IPS DF 6.9 (cell line): Measurements from ENCODE around the gene MBOAT7.
"Not testable (repeated sequence)": the region's sequence is repeated elsewhere in the genome, so short reads cannot be mapped to it uniquely, and the experiment has no call there.

Experiments used
- DNase-seq: peaks from one replicate; pipeline ENCODE4 v3.0.0-alpha.2; 2013; ENCODE audit warnings: low read depth, low spot score
- H3K27ac ChIP-seq: one replicate; pipeline ENCODE4 v1.5.1; 2013; ENCODE audit warnings: low read length, control low read depth
- H3K27me3 ChIP-seq: 2 replicates; pipeline ENCODE4 v1.6.1; 2013; ENCODE audit warnings: mild to moderate bottlenecking, low read length; ENCODE audit not compliant: control insufficient read depth, insufficient read depth
- H3K36me3 ChIP-seq: 2 replicates; pipeline ENCODE4 v1.6.1; 2013; ENCODE audit warnings: low read length; ENCODE audit not compliant: control insufficient read depth, insufficient read depth
- H3K4me1 ChIP-seq: 2 replicates; pipeline ENCODE4 v1.6.1; 2013; ENCODE audit warnings: low read length; ENCODE audit not compliant: control insufficient read depth, insufficient read depth
- H3K4me3 ChIP-seq: 2 replicates; pipeline ENCODE4 v1.5.1; 2013; ENCODE audit warnings: mild to moderate bottlenecking, low read length
- H3K9me3 ChIP-seq: 2 replicates; pipeline ENCODE4 v1.6.1; 2013; ENCODE audit warnings: low read length, inconsistent platforms; ENCODE audit not compliant: control insufficient read depth, insufficient read depth
- WGBS: extraction: QIAGEN DNeasy Blood & Tissue Kit; methylation state at CpG from one replicate; pipeline ENCODE4 v1.1.7; 2013; ENCODE audit warnings: mixed read lengths, missing lambda C conversion rate; ENCODE audit not compliant: insufficient read length, insufficient coverage; 5-methylcytosine and 5-hydroxymethylcytosine counted together

Gene MBOAT7

GRCh38 chr19:54199401-54199800 is 10.0 kb upstream of the MBOAT7 start:
- H3K4me1 ChIP-seq, result peaks cover 2% of the 10 kb centered on the region; the same call in 1 of the 2 replicates
- H3K36me3 ChIP-seq, result peaks cover 25% of the 10 kb centered on the region; the same call in 1 of the 2 replicates
- H3K27ac ChIP-seq, result no peak overlapping the region
- no peaks in the 10 kb centered on the region for H3K27me3 ChIP-seq
- H3K9me3 ChIP-seq, result no peaks in the 10 kb centered on the region
- no peak overlapping the region for H3K4me3 ChIP-seq
- no CpG with 5 or more reads among the region's 16 CpGs for WGBS
- DNase-seq, result no peak

- DNase-seq, result no peak
- Histone ChIP-seq H3K36me3 (peaks cover 9% of the 10 kb centered on the region; the same call in 1 of the 2 replicates), H3K27me3 (no peaks in the 10 kb centered on the region), H3K4me3 (no peak overlapping the region), H3K4me1 (no peaks in the 10 kb centered on the region; the same call in 1 of the 2 replicates), H3K9me3 (no peaks in the 10 kb centered on the region), H3K27ac (no peak overlapping the region)
- WGBS, result no CpG with 5 or more reads among the region's 3 CpGs
Measured at GRCh38 chr19:54197121-54197520, 7.7 kb upstream of the MBOAT7 start.

- no peak overlapping the region for H3K4me3 ChIP-seq
- WGBS, result no CpG with 5 or more reads among the region's 7 CpGs
- no peaks in the 10 kb centered on the region for H3K27me3 ChIP-seq
- no peaks in the 10 kb centered on the region for H3K4me1 ChIP-seq
- no peak for DNase-seq
- H3K36me3 ChIP-seq, result peaks cover 6% of the 10 kb centered on the region; the same call in 1 of the 2 replicates
- no peak overlapping the region for H3K27ac ChIP-seq
- H3K9me3 ChIP-seq, result no peaks in the 10 kb centered on the region
Measured at GRCh38 chr19:54196536-54196935, 7.2 kb upstream of the MBOAT7 start.

GRCh38 chr19:54194463-54194862 is 5.1 kb upstream of the MBOAT7 start:
- not testable (repeated sequence) for H3K9me3 ChIP-seq, H3K36me3 ChIP-seq, H3K27ac ChIP-seq, DNase-seq, H3K4me3 ChIP-seq, H3K4me1 ChIP-seq, H3K27me3 ChIP-seq
- no CpG with 5 or more reads among the region's 12 CpGs for WGBS

- Histone ChIP-seq H3K4me3 (no peak overlapping the region), H3K27ac (no peak overlapping the region), H3K9me3 (no peaks in the 10 kb centered on the region), H3K4me1 (no peaks in the 10 kb centered on the region), H3K27me3 (no peaks in the 10 kb centered on the region), H3K36me3 (peaks cover 4% of the 10 kb centered on the region; the same call in 1 of the 2 replicates)
- no peak for DNase-seq
- no CpG with 5 or more reads among the region's 11 CpGs for WGBS
Measured at GRCh38 chr19:54193011-54193410, 3.6 kb upstream of the MBOAT7 start.

- H3K4me1 ChIP-seq, result no peaks in the 10 kb centered on the region
- H3K4me3 ChIP-seq, result peak overlapping the region; percentile 74; the same call in 1 of the 2 replicates
- no peaks in the 10 kb centered on the region for H3K27me3 ChIP-seq
- no peak for DNase-seq
- H3K36me3 ChIP-seq, result peaks cover 5% of the 10 kb centered on the region
- no CpG with 5 or more reads among the region's 19 CpGs for WGBS
- H3K9me3 ChIP-seq, result no peaks in the 10 kb centered on the region
- H3K27ac ChIP-seq, result no peak overlapping the region
Measured at GRCh38 chr19:54191811-54192453, 2.6 kb upstream of the MBOAT7 start.

- Histone ChIP-seq H3K36me3 (peaks cover 7% of the 10 kb centered on the region), H3K9me3 (no peaks in the 10 kb centered on the region), H3K27ac (no peak within 1 kb of the TSS), H3K4me3 (peak within 1 kb of the TSS; percentile 74), H3K27me3 (no peaks in the 10 kb centered on the region), H3K4me1 (no peaks in the 10 kb centered on the region)
- no peak for DNase-seq
- WGBS, result no CpG with 5 or more reads among the region's 77 CpGs
Measured at GRCh38 chr19:54191011-54191810, 1.8 kb upstream of the MBOAT7 start, which contains the start of gene TSEN34. TSS of gene TSEN34 (plus strand) at chr19:54191308. CDS start at chr19:54191365, 57 bp downstream.

GRCh38 chr19:54190503-54191010 is 1.2 kb upstream of the MBOAT7 start:
- peak; percentile 96 for DNase-seq
- no CpG with 5 or more reads among the region's 56 CpGs for WGBS
- no peaks in the 10 kb centered on the region for H3K4me1 ChIP-seq
- H3K36me3 ChIP-seq, result peaks cover 7% of the 10 kb centered on the region
- H3K27me3 ChIP-seq, result no peaks in the 10 kb centered on the region
- no peak overlapping the region for H3K27ac ChIP-seq
- H3K4me3 ChIP-seq, result peak overlapping the region; percentile 74
- H3K9me3 ChIP-seq, result no peaks in the 10 kb centered on the region

- Histone ChIP-seq H3K4me3 (peak overlapping the region; percentile 68; the same call in 1 of the 2 replicates), H3K4me1 (no peaks in the 10 kb centered on the region), H3K9me3 (no peaks in the 10 kb centered on the region), H3K27me3 (no peaks in the 10 kb centered on the region), H3K27ac (no peak overlapping the region), H3K36me3 (peaks cover 7% of the 10 kb centered on the region)
- DNase-seq, result peak; percentile 100
- WGBS, result no CpG with 5 or more reads among the region's 65 CpGs
Measured at GRCh38 chr19:54189735-54190502, 539 bp upstream of the MBOAT7 start.
